Epithelial cell of prostate (primary cell): ENCODE data around the gene NR0B2.

ENCODE experiments used
- DNase-seq: peaks from one replicate; pipeline ENCODE4 v3.0.0-alpha.2; 2011; ENCODE audit warnings: low read depth, low spot score
- H3K27ac ChIP-seq: fragments of 450-650 bp; 2 replicates; pipeline ENCODE4 v1.5.1; 2017; ENCODE audit warnings: mild to moderate bottlenecking

Gene NR0B2

GRCh38 chr1:26938004-26938658 is 24.4 kb upstream of the NR0B2 start:
- no peak for DNase-seq

GRCh38 chr1:26936823-26937222 is 23.0 kb upstream of the NR0B2 start:
- H3K27ac ChIP-seq = no peak overlapping the region
- no peak for DNase-seq

More at GRCh38 chr1:26938004-26938658, 24.4 kb upstream of the NR0B2 start:
- H3K27ac ChIP-seq = no peak overlapping the region

- no peak for DNase-seq
- H3K27ac ChIP-seq = no peak overlapping the region
Measured at GRCh38 chr1:26932531-26932930, 18.8 kb upstream of the NR0B2 start.

GRCh38 chr1:26923711-26924110 is 9.9 kb upstream of the NR0B2 start:
- peak overlapping the region; percentile 65 for H3K27ac ChIP-seq
- no peak for DNase-seq

GRCh38 chr1:26922901-26923300 is 9.1 kb upstream of the NR0B2 start:
- peak overlapping the region; percentile 65 for H3K27ac ChIP-seq
- DNase-seq = no peak

- peak overlapping the region; percentile 65 for H3K27ac ChIP-seq
Measured at GRCh38 chr1:26922431-26922729, 8.6 kb upstream of the NR0B2 start.

GRCh38 chr1:26921540-26922430 is 8.0 kb upstream of the NR0B2 start, which contains the start of gene NUDC:
TSS of gene NUDC (plus strand) at chr1:26921743. CDS start at chr1:26921849, 106 bp downstream.
- peak within 1 kb of the TSS; percentile 65 for H3K27ac ChIP-seq
- peak; percentile 82 for DNase-seq

More at GRCh38 chr1:26922431-26922729, 8.6 kb upstream of the NR0B2 start:
- no peak for DNase-seq

GRCh38 chr1:26921126-26921539 is 7.4 kb upstream of the NR0B2 start:
- DNase-seq = no peak
- no peak overlapping the region for H3K27ac ChIP-seq

GRCh38 chr1:26915204-26915842 is 1.5 kb upstream of the NR0B2 start:
- no peak overlapping the region for H3K27ac ChIP-seq

GRCh38 chr1:26913389-26913753 is 404 bp downstream of the NR0B2 start:
- DNase-seq = no peak
- no peak overlapping the region for H3K27ac ChIP-seq

More at GRCh38 chr1:26915204-26915842, 1.5 kb upstream of the NR0B2 start:
- DNase-seq = no peak

GRCh38 chr1:26912147-26912490 is 1.7 kb downstream of the NR0B2 start:
- no peak for DNase-seq

GRCh38 chr1:26911399-26912146 is 2.2 kb downstream of the NR0B2 start:
- no peak for DNase-seq
- H3K27ac ChIP-seq = no peak overlapping the region

More at GRCh38 chr1:26912147-26912490, 1.7 kb downstream of the NR0B2 start:
- no peak overlapping the region for H3K27ac ChIP-seq

- no peak overlapping the region for H3K27ac ChIP-seq
- no peak for DNase-seq
Measured at GRCh38 chr1:26910343-26911160, 3.2 kb downstream of the NR0B2 start.

- H3K27ac ChIP-seq = no peak overlapping the region
- no peak for DNase-seq
Measured at GRCh38 chr1:26909951-26910342, 3.8 kb downstream of the NR0B2 start.

GRCh38 chr1:26907071-26907917 is 6.5 kb downstream of the NR0B2 start:
- peak; percentile 93 for DNase-seq
- H3K27ac ChIP-seq = peak overlapping the region; percentile 44

- DNase-seq = no peak
- peak overlapping the region; percentile 85 for H3K27ac ChIP-seq
Measured at GRCh38 chr1:26900815-26901511, 12.8 kb downstream of the NR0B2 start.

GRCh38 chr1:26900001-26900814 is 13.6 kb downstream of the NR0B2 start, which contains the start of gene GPATCH3:
TSS of gene GPATCH3 (minus strand) at chr1:26900467. CDS start at chr1:26900442, 25 bp downstream.
- DNase-seq = peak; percentile 78
- H3K27ac ChIP-seq = peak within 1 kb of the TSS; percentile 85
